Hepatocyte (in vitro differentiated cells): ENCODE measurements around the gene ANAPC1.
"Not testable (repeated sequence)": the region's sequence is repeated elsewhere in the genome, so short reads cannot be mapped to it uniquely, and the experiment has no call there.

Source experiments
- EZH2 ChIP-seq: fragments of 200-600 bp; sonication (generic); IDR thresholded peaks from 2 replicates; pipeline ENCODE4 v1.6.1; 2016; ENCODE audit warnings: antibody characterized with exemption, mild to moderate bottlenecking, borderline replicate concordance
- TF ChIP-seq, protein P1 (sequence below): fragments of 200-600 bp; sonication (generic); IDR thresholded peaks from 2 replicates; pipeline ENCODE4 v1.5.1; 2016; ENCODE audit warnings: antibody characterized with exemption, mild to moderate bottlenecking; ENCODE audit not compliant: poor library complexity

DNA sequence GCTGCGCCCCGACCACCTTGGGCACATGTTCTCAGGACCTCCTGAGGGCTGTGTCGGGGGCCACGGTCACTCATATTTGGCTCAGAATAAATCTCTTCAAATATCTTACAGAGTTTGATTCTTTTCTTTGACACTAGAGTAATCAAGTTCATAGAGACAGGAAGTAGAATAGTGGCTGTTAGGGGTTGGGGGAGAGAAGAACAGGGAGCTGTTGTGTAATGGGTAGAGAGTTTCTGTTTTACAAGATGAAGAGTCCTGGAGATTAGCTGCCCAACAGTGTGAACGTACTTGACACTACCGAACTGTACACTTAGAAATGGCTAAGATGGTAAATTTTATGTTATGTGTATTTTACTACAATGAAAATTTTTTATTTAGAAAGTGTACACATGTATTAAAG lies 148.6 kb downstream of the ANAPC1 start:
- not testable (repeated sequence) for TF ChIP-seq EZH2
- TF ChIP-seq, protein P1, sequence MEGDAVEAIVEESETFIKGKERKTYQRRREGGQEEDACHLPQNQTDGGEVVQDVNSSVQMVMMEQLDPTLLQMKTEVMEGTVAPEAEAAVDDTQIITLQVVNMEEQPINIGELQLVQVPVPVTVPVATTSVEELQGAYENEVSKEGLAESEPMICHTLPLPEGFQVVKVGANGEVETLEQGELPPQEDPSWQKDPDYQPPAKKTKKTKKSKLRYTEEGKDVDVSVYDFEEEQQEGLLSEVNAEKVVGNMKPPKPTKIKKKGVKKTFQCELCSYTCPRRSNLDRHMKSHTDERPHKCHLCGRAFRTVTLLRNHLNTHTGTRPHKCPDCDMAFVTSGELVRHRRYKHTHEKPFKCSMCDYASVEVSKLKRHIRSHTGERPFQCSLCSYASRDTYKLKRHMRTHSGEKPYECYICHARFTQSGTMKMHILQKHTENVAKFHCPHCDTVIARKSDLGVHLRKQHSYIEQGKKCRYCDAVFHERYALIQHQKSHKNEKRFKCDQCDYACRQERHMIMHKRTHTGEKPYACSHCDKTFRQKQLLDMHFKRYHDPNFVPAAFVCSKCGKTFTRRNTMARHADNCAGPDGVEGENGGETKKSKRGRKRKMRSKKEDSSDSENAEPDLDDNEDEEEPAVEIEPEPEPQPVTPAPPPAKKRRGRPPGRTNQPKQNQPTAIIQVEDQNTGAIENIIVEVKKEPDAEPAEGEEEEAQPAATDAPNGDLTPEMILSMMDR, result not testable (repeated sequence)
